HepG2 (cell line): Measurements from ENCODE around the gene ENG. TPM values are rescaled to one million over a fixed set of nuclear protein-coding genes. Genes with fewer than 3 reads are reported as not detected.

ENCODE experiments used
- CCDC6 ChIP-seq: sonication (generic); formaldehyde crosslinking; IDR thresholded peaks from 2 replicates; pipeline ENCODE4 v1.8.1; 2022; ENCODE audit warnings: mild to moderate bottlenecking, missing genetic modification reagents, moderate library complexity
- CEBPG ChIP-seq: IDR thresholded peaks from 2 replicates; pipeline ENCODE4 v1.6.1; 2016
- FOSL1 ChIP-seq: sonication (generic); formaldehyde crosslinking; IDR thresholded peaks from 2 replicates; pipeline ENCODE4 v1.9.0; 2021; ENCODE audit warnings: missing genetic modification reagents, borderline replicate concordance
- JARID2 ChIP-seq: sonication (generic); formaldehyde crosslinking; IDR thresholded peaks from 2 replicates; pipeline ENCODE4 v1.8.1; 2023; ENCODE audit warnings: missing genetic modification reagents, inconsistent platforms; ENCODE audit not compliant: insufficient replicate concordance
- KLF13 ChIP-seq: sonication (generic); formaldehyde crosslinking; IDR thresholded peaks from 2 replicates; pipeline ENCODE4 v1.4.0; 2020; ENCODE audit warnings: mild to moderate bottlenecking, missing genetic modification reagents
- NR2F1 ChIP-seq, 2 experiments: fragments of 450-650 bp in 1 of 2; formaldehyde crosslinking in 1 of 2; IDR thresholded peaks; 2 replicates each; pipeline versions ENCODE4 v1.5.0 to v1.6.1; 2016 to 2020; ENCODE audit warnings: mild to moderate bottlenecking in 1 of 2, missing compliant biosample characterization in 1 of 2, missing genetic modification reagents in 1 of 2, moderate library complexity in 1 of 2
- TBX2 ChIP-seq: sonication (generic); formaldehyde crosslinking; IDR thresholded peaks from 2 replicates; pipeline ENCODE4 v1.5.0; 2020; ENCODE audit warnings: missing genetic modification reagents, mild to moderate bottlenecking, borderline replicate concordance
- THAP7 ChIP-seq: sonication (generic); formaldehyde crosslinking; IDR thresholded peaks from 2 replicates; pipeline ENCODE4 v1.8.1; 2023; ENCODE audit warnings: mild to moderate bottlenecking, missing genetic modification reagents
- WIZ ChIP-seq: sonication (generic); formaldehyde crosslinking; IDR thresholded peaks from 2 replicates; pipeline ENCODE4 v1.5.1; 2020; ENCODE audit warnings: mild to moderate bottlenecking, missing genetic modification reagents
- ZNF572 ChIP-seq: sonication (generic); formaldehyde crosslinking; IDR thresholded peaks from 2 replicates; pipeline ENCODE4 v1.5.1; 2020; ENCODE audit warnings: mild to moderate bottlenecking, missing genetic modification reagents
- ZNF704 ChIP-seq: sonication (generic); formaldehyde crosslinking; IDR thresholded peaks from 2 replicates; pipeline ENCODE4 v1.8.1; 2023; ENCODE audit warnings: mild to moderate bottlenecking, inconsistent platforms, moderate library complexity, missing genetic modification reagents, borderline replicate concordance
- polyA plus RNA-seq, 8 experiments: library from polyadenylated mRNA; depleted of rRNA in 3 of 8; stranded (reverse) in 7 of 8; unstranded in 1 of 8; fragments of >200 nt; fragmentation: Illumina TruSeq in 4 of 8; extraction: Trizol in 4 of 8; gene quantifications; 2 replicates each; pipeline versions ENCODE4 v1.2.1 to v1.2.3, GENCODE V29; 2011 to 2016; ENCODE audit warnings: low read depth in 4 of 8, missing spikeins in 1 of 8, mixed read lengths in 1 of 8; ENCODE audit not compliant: insufficient read depth in 1 of 8
- total RNA-seq, 5 experiments: library from RNA; depleted of rRNA; stranded (reverse); fragments of >200 nt; fragmentation: Illumina TruSeq; extraction: Trizol; gene quantifications; 2 replicates each; pipeline ENCODE4 v1.2.3, GENCODE V29; 2016; ENCODE audit warnings: low read depth in 1 of 5
- TF ChIP-seq, protein P1 (sequence below): sonication (generic); formaldehyde crosslinking; IDR thresholded peaks from 2 replicates; pipeline ENCODE4 v1.4.0; 2020; ENCODE audit warnings: missing genetic modification reagents, mild to moderate bottlenecking, borderline replicate concordance

The ENG gene
- total and polyA plus RNA-seq, 2 of the 13 experiments (the other 11 are each of a cell fraction or from before 2014, with no cell fraction given) = 0.02 to 1.1 TPM

DNA sequence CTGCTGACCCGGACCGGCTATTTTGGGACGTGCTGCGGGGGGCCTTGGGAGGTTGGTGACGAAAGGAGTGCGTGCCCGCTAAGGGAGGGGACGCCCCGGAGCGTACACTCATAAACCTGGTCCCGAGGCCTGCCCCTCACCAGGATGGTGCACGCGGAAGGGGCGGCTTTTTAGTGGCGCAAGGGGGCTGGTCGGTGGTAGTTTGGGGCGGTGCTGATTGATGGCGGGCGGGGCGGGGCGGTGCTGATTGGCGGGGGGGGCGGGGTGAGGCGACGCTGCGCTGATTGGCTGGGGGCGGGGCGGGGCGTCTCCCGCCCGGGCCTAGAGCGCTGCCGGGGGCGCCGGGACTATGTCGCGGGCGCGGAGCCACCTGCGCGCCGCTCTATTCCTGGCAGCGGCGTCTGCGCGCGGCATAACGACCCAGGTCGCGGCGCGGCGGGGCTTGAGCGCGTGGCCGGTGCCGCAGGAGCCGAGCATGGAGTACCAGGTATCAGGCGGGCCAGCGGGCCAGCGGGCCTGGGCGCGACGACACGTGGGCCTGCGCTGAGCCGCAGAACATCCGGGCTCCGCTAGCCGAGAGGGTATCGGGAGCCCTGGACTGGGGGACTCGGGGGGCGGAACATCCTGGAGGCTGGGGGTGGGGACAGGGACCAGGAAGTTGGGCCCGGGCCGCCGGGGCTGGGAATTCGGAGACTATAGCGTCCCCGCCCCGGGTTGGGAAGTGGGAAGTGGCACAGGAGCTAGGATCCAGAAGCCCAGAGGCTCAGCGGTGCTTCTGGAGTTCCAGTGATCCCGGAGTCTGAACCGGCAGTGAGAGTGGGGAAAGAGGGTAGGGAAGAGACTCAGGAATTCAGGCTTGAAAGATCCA, 51.6 kb downstream of the ENG start, which contains the start of gene FPGS (continued):
- no peak for TF ChIP-seq ZNF704 (CRISPR knock-in tag)
- no peak; the same call in 1 of the 2 replicates for TF ChIP-seq FOSL1 (CRISPR knock-in tag)
- TF ChIP-seq KLF13 (CRISPR knock-in tag) = no peak
- peak in 1 of 2 experiments; percentile 28; a peak in 1 of 4 replicates for TF ChIP-seq NR2F1 (CRISPR knock-in tag; IDR thresholded peaks at IDR 0.05)
- TF ChIP-seq THAP7 = no peak
- no peak for TF ChIP-seq CEBPG (CRISPR knock-in tag)
- no peak for TF ChIP-seq WIZ (CRISPR knock-in tag)
- TF ChIP-seq JARID2 (CRISPR knock-in tag) = no peak
- peak; percentile 72 for TF ChIP-seq TBX2 (CRISPR knock-in tag)
- TF ChIP-seq, protein P1, sequence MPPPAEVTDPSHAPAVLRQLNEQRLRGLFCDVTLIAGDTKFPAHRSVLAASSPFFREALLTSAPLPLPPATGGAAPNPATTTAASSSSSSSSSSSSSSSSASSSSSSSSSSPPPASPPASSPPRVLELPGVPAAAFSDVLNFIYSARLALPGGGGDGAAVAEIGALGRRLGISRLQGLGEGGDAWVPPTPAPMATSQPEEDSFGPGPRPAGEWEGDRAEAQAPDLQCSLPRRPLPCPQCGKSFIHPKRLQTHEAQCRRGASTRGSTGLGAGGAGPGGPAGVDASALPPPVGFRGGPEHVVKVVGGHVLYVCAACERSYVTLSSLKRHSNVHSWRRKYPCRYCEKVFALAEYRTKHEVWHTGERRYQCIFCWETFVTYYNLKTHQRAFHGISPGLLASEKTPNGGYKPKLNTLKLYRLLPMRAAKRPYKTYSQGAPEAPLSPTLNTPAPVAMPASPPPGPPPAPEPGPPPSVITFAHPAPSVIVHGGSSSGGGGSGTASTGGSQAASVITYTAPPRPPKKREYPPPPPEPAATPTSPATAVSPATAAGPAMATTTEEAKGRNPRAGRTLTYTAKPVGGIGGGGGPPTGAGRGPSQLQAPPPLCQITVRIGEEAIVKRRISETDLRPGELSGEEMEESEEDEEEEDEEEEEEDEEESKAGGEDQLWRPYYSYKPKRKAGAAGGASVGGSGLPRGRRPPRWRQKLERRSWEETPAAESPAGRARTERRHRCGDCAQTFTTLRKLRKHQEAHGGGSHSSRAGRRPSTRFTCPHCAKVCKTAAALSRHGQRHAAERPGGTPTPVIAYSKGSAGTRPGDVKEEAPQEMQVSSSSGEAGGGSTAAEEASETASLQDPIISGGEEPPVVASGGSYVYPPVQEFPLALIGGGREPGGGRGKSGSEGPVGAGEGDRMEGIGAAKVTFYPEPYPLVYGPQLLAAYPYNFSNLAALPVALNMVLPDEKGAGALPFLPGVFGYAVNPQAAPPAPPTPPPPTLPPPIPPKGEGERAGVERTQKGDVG (CRISPR knock-in tag) = no peak
- 0 out of 2 replicates have a peak, but pooled peaks have one; percentile 57 for TF ChIP-seq ZNF572 (CRISPR knock-in tag)
- peak; percentile 93 for TF ChIP-seq CCDC6 (CRISPR knock-in tag)
